Lower leg skin (tissue), 4 donors: ENCODE data around the gene ZNFX1. TPM values are rescaled to one million over a fixed set of nuclear protein-coding genes. Genes with fewer than 3 reads are reported as not detected.
"Not testable (repeated sequence)": the region's sequence is repeated elsewhere in the genome, so short reads cannot be mapped to it uniquely, and the experiment has no call there.

ENCODE experiments used
- DNase-seq, 2 donors: peaks; one replicate each; pipeline ENCODE4 v3.0.0-alpha.2; 2019; ENCODE audit warnings: low spot score in 2 of 2
- H3K4me3 ChIP-seq: fragments of 200-600 bp; sonication (generic); 2 replicates; pipeline ENCODE4 v1.5.1; 2017; ENCODE audit warnings: mild to moderate bottlenecking, low read depth; ENCODE audit not compliant: poor library complexity, severe bottlenecking
- CTCF ChIP-seq, 3 donors: fragments of 450-650 bp; IDR thresholded peaks; one replicate each; pipeline ENCODE4 v1.5.1; 2016; ENCODE audit warnings: antibody characterized with exemption in 3 of 3, mild to moderate bottlenecking in 3 of 3, moderate library complexity in 2 of 3
- POLR2A ChIP-seq, 2 donors: fragments of 450-650 bp; IDR thresholded peaks; one replicate each; pipeline ENCODE4 v1.6.1; 2016 to 2017; ENCODE audit warnings: antibody characterized with exemption in 2 of 2, mild to moderate bottlenecking in 1 of 2, moderate library complexity in 1 of 2
- WGBS, 2 donors: methylation state at CpG; one replicate each; pipeline ENCODE4 v1.1.5; 2018; 5-methylcytosine and 5-hydroxymethylcytosine counted together
- intact Hi-C: fragments of 100-400 bp; cut with DNase I; formaldehyde crosslinking; loops from one replicate; pipeline ENCODE4 v1.15.0; 2023; ENCODE audit warnings: low total_unique reads
- total RNA-seq, 4 donors: library from RNA; depleted of rRNA; stranded (reverse); fragments of >200 nt; gene quantifications; one replicate each; pipeline ENCODE4 v1.1.0, GENCODE V29; 2016

Gene ZNFX1
- total RNA-seq, 4 donors from 2014 or later: 26.0 to 31.4 (median 28.1) TPM

- no peak for DNase-seq
Measured at GRCh38 chr20:49319208-49319809, 41.5 kb upstream of the ZNFX1 start.

GRCh38 chr20:49318430-49319207 lies 40.8 kb upstream of the ZNFX1 start:
- TF ChIP-seq POLR2A (IDR thresholded peaks at IDR 0.05): no peak
- TF ChIP-seq CTCF (IDR thresholded peaks at IDR 0.05): no peak
- DNase-seq: no peak
- intact Hi-C loops: no loop called here
- no peak overlapping the region for H3K4me3 ChIP-seq
- WGBS, 2 donors: 2% methylated on average over 44 to 54 of the region's 70 CpGs

More at GRCh38 chr20:49319208-49319809, 41.5 kb upstream of the ZNFX1 start:
- 20 to 23% methylated on average over 25 of the region's 25 CpGs for WGBS, 2 donors
- intact Hi-C loops: no loop called here
- TF ChIP-seq POLR2A (IDR thresholded peaks at IDR 0.05) (no peak), CTCF (IDR thresholded peaks at IDR 0.05) (no peak)
- H3K4me3 ChIP-seq: no peak overlapping the region

- DNase-seq: no peak
- TF ChIP-seq POLR2A (IDR thresholded peaks at IDR 0.05) (no peak), CTCF (IDR thresholded peaks at IDR 0.05) (no peak)
- H3K4me3 ChIP-seq: no peak overlapping the region
- intact Hi-C loops: no loop called here
- WGBS, 2 donors: 10 to 25% methylated on average over 7 to 21 of the region's 23 CpGs
Measured at GRCh38 chr20:49318091-49318429, 40.2 kb upstream of the ZNFX1 start.

- no peak overlapping the region for H3K4me3 ChIP-seq
- intact Hi-C loops: no loop called here
- 42 to 76% methylated on average over 2 of the region's 2 CpGs for WGBS, 2 donors
- DNase-seq: no peak
- TF ChIP-seq POLR2A (IDR thresholded peaks at IDR 0.05): no peak
- TF ChIP-seq CTCF (IDR thresholded peaks at IDR 0.05): no peak
Measured at GRCh38 chr20:49316704-49317103, 38.8 kb upstream of the ZNFX1 start.

GRCh38 chr20:49315580-49315979 lies 37.7 kb upstream of the ZNFX1 start:
- intact Hi-C loops: no loop called here

GRCh38 chr20:49314052-49314451 lies 36.2 kb upstream of the ZNFX1 start:
- WGBS, 2 donors: 72 to 85% methylated on average over 2 of the region's 2 CpGs

More at GRCh38 chr20:49315580-49315979, 37.7 kb upstream of the ZNFX1 start:
- no peak overlapping the region for H3K4me3 ChIP-seq
- TF ChIP-seq CTCF (IDR thresholded peaks at IDR 0.05) (no peak), POLR2A (IDR thresholded peaks at IDR 0.05) (no peak)
- DNase-seq: no peak
- 60 to 74% methylated on average over 1 of the region's 1 CpG for WGBS, 2 donors

More at GRCh38 chr20:49314052-49314451, 36.2 kb upstream of the ZNFX1 start:
- DNase-seq, H3K4me3 ChIP-seq, intact Hi-C loops: not testable (repeated sequence)
